Transverse colon (tissue), 4 donors: ENCODE data around the gene MYO9A. TPM values are rescaled to one million over a fixed set of nuclear protein-coding genes. Genes with fewer than 3 reads are reported as not detected.

Source experiments
- DNase-seq: peaks from one replicate; pipeline ENCODE4 v3.0.0-alpha.2; 2019
- H3K27ac ChIP-seq, 4 donors: fragments of 200-600 bp; sonication (generic); 2 replicates each; pipeline ENCODE4 v1.5.1; 2016 to 2018; ENCODE audit warnings: inconsistent platforms in 4 of 4
- H3K27me3 ChIP-seq: fragments of 200-600 bp; sonication (generic); 2 replicates; pipeline ENCODE4 v1.5.1; 2017; ENCODE audit warnings: inconsistent platforms
- H3K36me3 ChIP-seq, 4 donors: fragments of 200-600 bp; sonication (generic); 2 replicates each; pipeline ENCODE4 v1.5.1; 2017 to 2019; ENCODE audit warnings: inconsistent platforms in 4 of 4
- H3K4me1 ChIP-seq, 4 donors: fragments of 200-600 bp; sonication (generic); 2 replicates each; pipeline ENCODE4 v1.5.1; 2017 to 2020; ENCODE audit warnings: inconsistent platforms in 4 of 4
- H3K4me3 ChIP-seq, 4 donors: fragments of 200-600 bp; sonication (generic); 1 replicate in 1 of 4; 2 replicates in 3 of 4; pipeline versions ENCODE4 v1.5.1 to v1.6.1; 2017 to 2019; ENCODE audit warnings: inconsistent platforms in 4 of 4
- H3K9me3 ChIP-seq, 2 donors: fragments of 200-600 bp; sonication (generic); 2 replicates each; pipeline ENCODE4 v1.5.1; 2017 to 2019; ENCODE audit warnings: inconsistent platforms in 2 of 2
- EP300 ChIP-seq: sonication (generic); formaldehyde crosslinking; IDR thresholded peaks from one replicate; pipeline ENCODE4 v1.6.1; 2017; ENCODE audit warnings: antibody characterized with exemption, low read depth
- POLR2A ChIP-seq: fragments of 450-650 bp; IDR thresholded peaks from one replicate; pipeline ENCODE4 v1.6.1; 2016; ENCODE audit warnings: antibody characterized with exemption, mild to moderate bottlenecking, moderate library complexity
- POLR2AphosphoS5 ChIP-seq, 3 donors: sonication (generic); formaldehyde crosslinking; IDR thresholded peaks; one replicate each; pipeline ENCODE4 v1.6.1; 2016; ENCODE audit warnings: antibody characterized with exemption in 3 of 3
- WGBS, 2 donors: methylation state at CpG; one replicate each; pipeline ENCODE4 v1.1.5; 2018; ENCODE audit warnings: low coverage in 1 of 2; 5-methylcytosine and 5-hydroxymethylcytosine counted together
- in situ Hi-C, 4 donors: fragments of 200-750 bp; cut with MboI; loops; one replicate each; pipeline versions ENCODE4 v1.15.0 to v1.15.1; 2017; ENCODE audit warnings: low sequenced_read_pairs in 3 of 4, low pct_ligation_motif_present in 1 of 4, low pct_unique_long_range_greater_than_20kb in 1 of 4
- intact Hi-C: fragments of 100-400 bp; cut with DNase I; formaldehyde crosslinking; loops from one replicate; pipeline ENCODE4 v1.15.1; 2023; ENCODE audit warnings: low total_unique reads
- total RNA-seq, 4 donors: library from RNA; depleted of rRNA; stranded (reverse); fragments of >200 nt; gene quantifications; one replicate each; pipeline ENCODE4 v1.1.0, GENCODE V29; 2016
- TF ChIP-seq, protein P1 (sequence below), 5 experiments: fragments of 200-600 bp in 3 of 5; fragments of 450-650 bp in 2 of 5; sonication (generic) in 3 of 5; IDR thresholded peaks; 1 replicate in 2 of 5; 2 replicates in 3 of 5; pipeline ENCODE4 v1.5.1; 2016 to 2017; ENCODE audit warnings: antibody characterized with exemption in 5 of 5, inconsistent platforms in 3 of 5, mild to moderate bottlenecking in 2 of 5, moderate library complexity in 1 of 5

Gene MYO9A
- total RNA-seq, 4 donors from 2014 or later: 52.4 to 103 (median 74.2) TPM

DNA sequence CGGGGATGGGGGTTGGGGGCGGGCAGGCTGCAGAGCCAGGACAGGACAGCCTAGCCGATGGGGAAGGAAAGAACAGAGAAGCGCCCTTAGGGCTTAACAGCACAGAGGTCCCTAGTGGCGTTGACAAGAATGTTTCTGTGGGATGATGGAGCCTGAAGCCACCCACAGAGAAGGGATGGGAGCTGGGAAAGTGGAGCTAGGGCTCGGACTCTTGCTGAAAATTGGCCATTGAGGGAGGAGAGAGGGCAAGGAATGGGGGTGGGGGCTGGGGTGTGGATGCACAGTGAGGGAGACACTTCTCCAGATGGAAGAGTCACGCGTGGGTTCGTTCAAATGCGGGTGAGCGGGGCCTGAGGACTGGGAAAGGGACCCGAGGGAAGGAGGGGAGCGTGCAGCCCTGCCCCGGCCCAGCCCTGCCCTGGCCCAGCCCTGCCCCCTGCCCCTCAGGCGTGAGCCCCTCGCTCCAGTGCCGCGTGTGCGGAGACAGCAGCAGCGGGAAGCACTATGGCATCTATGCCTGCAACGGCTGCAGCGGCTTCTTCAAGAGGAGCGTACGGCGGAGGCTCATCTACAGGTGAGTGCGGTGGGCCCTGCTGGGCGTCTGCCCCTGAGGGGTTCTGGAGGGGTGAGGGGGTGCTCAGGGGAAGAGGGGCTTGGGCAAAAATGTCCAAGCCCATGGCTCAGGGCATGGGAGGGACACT lies 306.8 kb downstream of the MYO9A start:
- TF ChIP-seq EP300 (no peak), POLR2AphosphoS5 (IDR thresholded peaks at IDR 0.05) (no peak), POLR2A (no peak)
- TF ChIP-seq, protein P1, sequence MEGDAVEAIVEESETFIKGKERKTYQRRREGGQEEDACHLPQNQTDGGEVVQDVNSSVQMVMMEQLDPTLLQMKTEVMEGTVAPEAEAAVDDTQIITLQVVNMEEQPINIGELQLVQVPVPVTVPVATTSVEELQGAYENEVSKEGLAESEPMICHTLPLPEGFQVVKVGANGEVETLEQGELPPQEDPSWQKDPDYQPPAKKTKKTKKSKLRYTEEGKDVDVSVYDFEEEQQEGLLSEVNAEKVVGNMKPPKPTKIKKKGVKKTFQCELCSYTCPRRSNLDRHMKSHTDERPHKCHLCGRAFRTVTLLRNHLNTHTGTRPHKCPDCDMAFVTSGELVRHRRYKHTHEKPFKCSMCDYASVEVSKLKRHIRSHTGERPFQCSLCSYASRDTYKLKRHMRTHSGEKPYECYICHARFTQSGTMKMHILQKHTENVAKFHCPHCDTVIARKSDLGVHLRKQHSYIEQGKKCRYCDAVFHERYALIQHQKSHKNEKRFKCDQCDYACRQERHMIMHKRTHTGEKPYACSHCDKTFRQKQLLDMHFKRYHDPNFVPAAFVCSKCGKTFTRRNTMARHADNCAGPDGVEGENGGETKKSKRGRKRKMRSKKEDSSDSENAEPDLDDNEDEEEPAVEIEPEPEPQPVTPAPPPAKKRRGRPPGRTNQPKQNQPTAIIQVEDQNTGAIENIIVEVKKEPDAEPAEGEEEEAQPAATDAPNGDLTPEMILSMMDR (IDR thresholded peaks at IDR 0.05): no peak
- no peak overlapping the region for H3K4me3 ChIP-seq
- intact Hi-C loops: no loop called here
- DNase-seq: no peak
- no peaks in the 10 kb centered on the region for H3K27me3 ChIP-seq
- 89 to 93% methylated on average over 8 to 26 of the region's 27 CpGs for WGBS, 2 donors
- H3K27ac ChIP-seq: no peak overlapping the region
- in situ Hi-C loops: loop anchor here in 1 of 4 donors (25.0 kb wide), 1 partner anchor 351 kb away; no protein-coding TSS in a partner anchor
- no peaks in the 10 kb centered on the region for H3K4me1 ChIP-seq
- H3K9me3 ChIP-seq: no peaks in the 10 kb centered on the region
- H3K36me3 ChIP-seq: no peaks in the 10 kb centered on the region

DNA sequence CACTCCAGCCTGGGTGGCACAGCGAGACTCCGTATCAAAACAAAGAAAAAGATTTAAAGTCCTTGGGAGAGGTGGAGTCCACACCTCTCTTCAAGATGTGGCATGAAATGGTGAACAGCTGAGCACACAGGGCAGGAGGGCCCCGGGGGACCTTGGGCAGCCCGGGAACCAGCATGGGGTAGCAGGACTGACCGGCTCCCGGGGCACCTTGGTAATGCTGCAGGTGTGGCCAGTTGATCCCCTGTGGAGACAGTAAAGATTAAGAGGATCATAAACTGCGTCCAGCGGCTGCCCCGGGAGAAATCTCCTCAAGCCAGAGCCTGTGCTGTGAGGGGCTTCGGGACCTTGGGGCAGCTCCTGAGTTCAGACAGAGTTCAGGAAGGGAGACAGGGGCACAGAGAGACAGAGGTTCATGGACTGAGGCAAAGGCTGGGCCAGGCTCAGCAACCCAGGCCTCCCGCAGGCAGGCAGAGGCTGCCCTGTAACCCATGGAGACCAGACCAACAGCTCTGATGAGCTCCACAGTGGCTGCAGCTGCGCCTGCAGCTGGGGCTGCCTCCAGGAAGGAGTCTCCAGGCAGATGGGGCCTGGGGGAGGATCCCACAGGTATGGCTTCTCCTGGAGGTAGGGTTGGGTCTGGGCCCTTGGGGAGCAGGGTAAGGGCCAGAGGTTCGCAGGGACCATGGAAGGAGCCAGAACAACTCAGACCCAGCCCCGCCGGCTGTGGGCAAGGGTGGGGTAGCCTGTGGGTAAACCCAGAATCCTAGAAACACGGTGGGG lies 307.5 kb downstream of the MYO9A start, which contains the start of gene NR2E3:
TSS of gene NR2E3 (plus strand) at position 299 of the 780 bp plus-strand sequence. CDS start at position 489, 190 bp downstream.
- Histone ChIP-seq H3K4me1 (no peaks in the 10 kb centered on the region), H3K4me3 (no peak within 1 kb of the TSS), H3K27ac (no peak within 1 kb of the TSS), H3K9me3 (no peaks in the 10 kb centered on the region), H3K36me3 (no peaks in the 10 kb centered on the region), H3K27me3 (no peaks in the 10 kb centered on the region)
- in situ Hi-C loops (loop anchor here in 1 of 4 donors (25.0 kb wide), 1 partner anchor 352 kb away; no protein-coding TSS in a partner anchor), intact Hi-C loops (no loop called here)
- TF ChIP-seq EP300 (no peak), POLR2A (no peak), POLR2AphosphoS5 (IDR thresholded peaks at IDR 0.05) (no peak)
- TF ChIP-seq, protein P1 (IDR thresholded peaks at IDR 0.05): no peak
- no peak for DNase-seq
- 73% methylated on average over 15 of the region's 16 CpGs; no CpG with 5 or more reads in 1 of the 2 donors for WGBS, 2 donors

DNA sequence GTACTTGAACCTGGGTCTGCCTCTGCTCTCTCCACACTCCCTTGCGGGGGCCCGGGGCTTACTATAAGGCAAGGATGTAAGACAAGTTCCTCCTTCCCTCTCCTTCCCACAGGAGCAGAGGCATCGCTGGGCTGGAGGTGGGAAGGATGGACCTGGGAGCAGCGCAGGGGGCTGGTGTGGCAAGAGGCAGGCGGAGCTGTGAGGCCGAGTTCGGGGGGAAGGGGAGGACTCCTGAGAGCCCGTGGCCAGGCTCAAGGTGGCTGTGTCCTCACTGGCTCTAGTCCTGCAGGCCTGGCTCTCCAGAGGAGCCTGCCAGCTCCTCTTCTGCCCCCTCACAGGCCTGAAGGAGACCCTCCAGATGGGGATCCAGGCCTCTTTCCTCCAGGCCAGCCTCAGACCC lies 308.6 kb downstream of the MYO9A start:
- H3K9me3 ChIP-seq: no peaks in the 10 kb centered on the region
- H3K4me1 ChIP-seq: no peaks in the 10 kb centered on the region
- 60 to 84% methylated on average over 1 to 8 of the region's 8 CpGs for WGBS, 2 donors
- TF ChIP-seq POLR2A (no peak), EP300 (no peak), POLR2AphosphoS5 (IDR thresholded peaks at IDR 0.05) (no peak)
- TF ChIP-seq, protein P1 (IDR thresholded peaks at IDR 0.05): no peak
- intact Hi-C loops: loop anchor here (10.0 kb wide), 1 partner anchor 65 kb away; no protein-coding TSS in a partner anchor
- no peak overlapping the region for H3K4me3 ChIP-seq
- no peak overlapping the region for H3K27ac ChIP-seq
- no peaks in the 10 kb centered on the region for H3K36me3 ChIP-seq
- no peaks in the 10 kb centered on the region for H3K27me3 ChIP-seq
- no peak for DNase-seq
- in situ Hi-C loops: loop anchor here in 2 of 4 donors (10.0 to 25.0 kb wide), 3 partner anchors 353 to 365 kb away; no protein-coding TSS in a partner anchor
